K562 (cell line): Measurements from ENCODE around the gene RYR3.

Source experiments
- ATF7 ChIP-seq: fragments of 450-650 bp; IDR thresholded peaks from 2 replicates; pipeline ENCODE4 v1.7.1; 2014; ENCODE audit warnings: mild to moderate bottlenecking, moderate library complexity
- BHLHE40 ChIP-seq: IDR thresholded peaks from 2 replicates; pipeline ENCODE4 v1.6.1; 2011; ENCODE audit warnings: low read length, improper control_type of control experiment
- CHCHD3 ChIP-seq: fragments of 250-450 bp; sonication (Bioruptor Pico); IDR thresholded peaks from 2 replicates; pipeline ENCODE4 v2.1.2; 2022; ENCODE audit warnings: mild to moderate bottlenecking
- ESRRA ChIP-seq: fragments of 450-650 bp; IDR thresholded peaks from 2 replicates; pipeline ENCODE4 v1.6.1; 2014; ENCODE audit warnings: low read depth, mild to moderate bottlenecking, moderate library complexity, borderline replicate concordance
- HMG20B ChIP-seq: fragments of 250-450 bp; sonication (Bioruptor Pico); IDR thresholded peaks from 2 replicates; pipeline ENCODE4 v1.5.0; 2021; ENCODE audit warnings: mild to moderate bottlenecking
- JUND ChIP-seq, 2 experiments: IDR thresholded peaks; 2 replicates in 1 of 2; 3 replicates in 1 of 2; pipeline ENCODE4 v1.6.1; 2011; ENCODE audit warnings: borderline replicate concordance in 2 of 2, low read depth in 2 of 2, low read length in 2 of 2, improper control_type of control experiment in 1 of 2, missing biosample characterization in 1 of 2, missing genetic modification characterization in 1 of 2, missing genetic modification reagents in 1 of 2
- KAT2B ChIP-seq: IDR thresholded peaks from one replicate; pipeline ENCODE4 v1.6.1; 2012; ENCODE audit warnings: low read depth, mild to moderate bottlenecking, control low read depth, inconsistent platforms, low read length, moderate library complexity
- NR1H2 ChIP-seq: sonication (generic); formaldehyde crosslinking; IDR thresholded peaks from 2 replicates; pipeline ENCODE4 v1.4.0; 2020; ENCODE audit warnings: mild to moderate bottlenecking, missing genetic modification reagents
- POLR2A ChIP-seq: fragments of 450-650 bp; conservative IDR thresholded peaks from 2 replicates; pipeline ENCODE4 v1.6.1; 2016
- PTTG1 ChIP-seq: fragments of 450-650 bp; IDR thresholded peaks from 2 replicates; pipeline ENCODE4 v1.6.1; 2016; ENCODE audit warnings: low read depth, mild to moderate bottlenecking, missing genetic modification characterization, missing compliant biosample characterization
- TAF7 ChIP-seq: fragments of 450-650 bp; IDR thresholded peaks from 2 replicates; pipeline ENCODE4 v1.6.1; 2016; ENCODE audit warnings: missing genetic modification characterization, missing compliant biosample characterization
- TRIM24 ChIP-seq, 2 experiments: fragments of 450-650 bp; IDR thresholded peaks; 2 replicates each; pipeline ENCODE4 v1.6.1; 2016
- TF ChIP-seq, protein P1 (sequence below): sonication (generic); formaldehyde crosslinking; IDR thresholded peaks from 2 replicates; pipeline ENCODE4 v1.8.1; 2022; ENCODE audit warnings: missing genetic modification reagents
- TF ChIP-seq, protein P2 (sequence below), 3 experiments: IDR thresholded peaks in 2 of 3; conservative IDR thresholded peaks in 1 of 3; 2 replicates each; pipeline ENCODE4 v1.5.1; 2011 to 2012; ENCODE audit warnings: low read length in 3 of 3, mild to moderate bottlenecking in 3 of 3, control low read depth in 2 of 3, improper control_type of control experiment in 1 of 3, inconsistent platforms in 1 of 3, low read depth in 1 of 3, mixed read lengths in 1 of 3, moderate library complexity in 1 of 3; ENCODE audit not compliant: insufficient read depth in 2 of 3

DNA sequence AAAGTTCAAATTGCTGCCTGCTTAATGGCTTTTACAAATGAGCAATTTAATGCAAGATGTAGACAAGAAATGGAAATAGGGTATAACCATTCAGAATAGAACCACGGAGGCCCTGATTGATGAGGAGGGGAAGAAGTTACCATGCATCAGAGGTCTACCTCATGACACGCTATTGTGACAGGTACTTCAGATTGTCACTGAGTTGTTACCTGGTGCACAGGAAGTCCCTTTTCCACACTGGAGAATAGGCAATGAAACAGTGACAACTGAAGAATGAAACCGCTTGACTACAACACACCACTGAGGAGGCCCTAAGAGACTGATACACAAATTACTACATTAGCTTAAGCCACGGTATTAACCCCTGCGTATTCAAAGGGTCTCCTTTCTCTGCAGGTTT is 251.2 kb downstream of the RYR3 start:
- TF ChIP-seq HMG20B (CRISPR knock-in tag): no peak
- TF ChIP-seq, protein P1, sequence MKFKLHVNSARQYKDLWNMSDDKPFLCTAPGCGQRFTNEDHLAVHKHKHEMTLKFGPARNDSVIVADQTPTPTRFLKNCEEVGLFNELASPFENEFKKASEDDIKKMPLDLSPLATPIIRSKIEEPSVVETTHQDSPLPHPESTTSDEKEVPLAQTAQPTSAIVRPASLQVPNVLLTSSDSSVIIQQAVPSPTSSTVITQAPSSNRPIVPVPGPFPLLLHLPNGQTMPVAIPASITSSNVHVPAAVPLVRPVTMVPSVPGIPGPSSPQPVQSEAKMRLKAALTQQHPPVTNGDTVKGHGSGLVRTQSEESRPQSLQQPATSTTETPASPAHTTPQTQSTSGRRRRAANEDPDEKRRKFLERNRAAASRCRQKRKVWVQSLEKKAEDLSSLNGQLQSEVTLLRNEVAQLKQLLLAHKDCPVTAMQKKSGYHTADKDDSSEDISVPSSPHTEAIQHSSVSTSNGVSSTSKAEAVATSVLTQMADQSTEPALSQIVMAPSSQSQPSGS (CRISPR knock-in tag): no peak
- no peak for TF ChIP-seq BHLHE40
- no peak for TF ChIP-seq TAF7 (tag)
- TF ChIP-seq TRIM24 (IDR thresholded peaks at IDR 0.05): no peak
- TF ChIP-seq JUND (IDR thresholded peaks at IDR 0.05; ENCODE audit: borderline replicate concordance, low read depth, low read length): no peak
- TF ChIP-seq JUND (tag; IDR thresholded peaks at IDR 0.05; ENCODE audit: borderline replicate concordance, low read depth, low read length): no peak
- TF ChIP-seq, protein P2, sequence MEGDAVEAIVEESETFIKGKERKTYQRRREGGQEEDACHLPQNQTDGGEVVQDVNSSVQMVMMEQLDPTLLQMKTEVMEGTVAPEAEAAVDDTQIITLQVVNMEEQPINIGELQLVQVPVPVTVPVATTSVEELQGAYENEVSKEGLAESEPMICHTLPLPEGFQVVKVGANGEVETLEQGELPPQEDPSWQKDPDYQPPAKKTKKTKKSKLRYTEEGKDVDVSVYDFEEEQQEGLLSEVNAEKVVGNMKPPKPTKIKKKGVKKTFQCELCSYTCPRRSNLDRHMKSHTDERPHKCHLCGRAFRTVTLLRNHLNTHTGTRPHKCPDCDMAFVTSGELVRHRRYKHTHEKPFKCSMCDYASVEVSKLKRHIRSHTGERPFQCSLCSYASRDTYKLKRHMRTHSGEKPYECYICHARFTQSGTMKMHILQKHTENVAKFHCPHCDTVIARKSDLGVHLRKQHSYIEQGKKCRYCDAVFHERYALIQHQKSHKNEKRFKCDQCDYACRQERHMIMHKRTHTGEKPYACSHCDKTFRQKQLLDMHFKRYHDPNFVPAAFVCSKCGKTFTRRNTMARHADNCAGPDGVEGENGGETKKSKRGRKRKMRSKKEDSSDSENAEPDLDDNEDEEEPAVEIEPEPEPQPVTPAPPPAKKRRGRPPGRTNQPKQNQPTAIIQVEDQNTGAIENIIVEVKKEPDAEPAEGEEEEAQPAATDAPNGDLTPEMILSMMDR (IDR thresholded peaks at IDR 0.05 in 2 of 3, conservative IDR thresholded peaks at IDR 0.05 in 1 of 3; ENCODE audit: insufficient read depth in 2 of 3, low read depth in 1 of 3, low read length in 3 of 3): no peak
- no peak for TF ChIP-seq ESRRA
- no peak for TF ChIP-seq ATF7
- no peak for TF ChIP-seq NR1H2
- TF ChIP-seq POLR2A: no peak
- no peak for TF ChIP-seq PTTG1
- TF ChIP-seq KAT2B: no peak
- no peak for TF ChIP-seq CHCHD3 (CRISPR knock-in tag)
